ENCODE data around the gene EPG5.

DNA sequence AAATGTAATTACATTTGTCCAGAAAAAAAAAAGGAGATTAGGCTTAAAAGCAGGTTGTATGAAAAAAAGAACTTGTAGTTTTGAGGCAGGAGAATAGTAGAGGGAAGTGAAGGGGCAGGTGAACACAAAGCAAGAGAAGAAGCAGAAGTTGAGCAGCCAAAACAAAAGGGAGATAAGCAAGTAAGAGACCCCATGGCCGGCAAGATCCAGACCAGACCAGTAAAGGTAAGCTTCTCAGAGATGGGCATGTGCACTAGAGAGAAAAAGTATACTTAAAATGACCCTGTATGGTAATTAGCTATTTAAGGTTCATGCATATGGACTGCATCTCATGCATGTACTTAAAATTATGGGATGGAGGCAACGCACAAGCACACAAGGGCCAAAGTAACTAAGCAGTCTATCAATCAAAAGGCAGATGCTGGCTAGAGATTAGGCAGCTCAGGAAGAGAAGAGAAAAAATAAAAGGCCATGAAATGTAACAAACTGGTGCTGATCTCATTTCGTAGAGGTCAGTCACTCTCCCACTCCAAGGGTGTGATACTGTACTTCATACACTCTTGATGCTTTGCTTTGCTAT is 132.0 kb downstream of the EPG5 start:
- TF ChIP-seq CTCF (IDR thresholded peaks at IDR 0.05 in 4 of 5, conservative IDR thresholded peaks at IDR 0.05 in 1 of 5) (no peak), POLR2A (IDR thresholded peaks at IDR 0.05) (no peak)
